Breast epithelium (tissue), 3 donors: ENCODE data around the gene THOP1.

ENCODE experiments used
- POLR2A ChIP-seq: fragments of 450-650 bp; IDR thresholded peaks from one replicate; pipeline ENCODE4 v1.6.1; 2016; ENCODE audit warnings: antibody characterized with exemption, mild to moderate bottlenecking, moderate library complexity
- TF ChIP-seq, protein P1 (sequence below), 3 donors: fragments of 450-650 bp; IDR thresholded peaks; one replicate each; pipeline ENCODE4 v1.5.1; 2016 to 2017; ENCODE audit warnings: antibody characterized with exemption in 3 of 3, mild to moderate bottlenecking in 3 of 3, moderate library complexity in 3 of 3

DNA sequence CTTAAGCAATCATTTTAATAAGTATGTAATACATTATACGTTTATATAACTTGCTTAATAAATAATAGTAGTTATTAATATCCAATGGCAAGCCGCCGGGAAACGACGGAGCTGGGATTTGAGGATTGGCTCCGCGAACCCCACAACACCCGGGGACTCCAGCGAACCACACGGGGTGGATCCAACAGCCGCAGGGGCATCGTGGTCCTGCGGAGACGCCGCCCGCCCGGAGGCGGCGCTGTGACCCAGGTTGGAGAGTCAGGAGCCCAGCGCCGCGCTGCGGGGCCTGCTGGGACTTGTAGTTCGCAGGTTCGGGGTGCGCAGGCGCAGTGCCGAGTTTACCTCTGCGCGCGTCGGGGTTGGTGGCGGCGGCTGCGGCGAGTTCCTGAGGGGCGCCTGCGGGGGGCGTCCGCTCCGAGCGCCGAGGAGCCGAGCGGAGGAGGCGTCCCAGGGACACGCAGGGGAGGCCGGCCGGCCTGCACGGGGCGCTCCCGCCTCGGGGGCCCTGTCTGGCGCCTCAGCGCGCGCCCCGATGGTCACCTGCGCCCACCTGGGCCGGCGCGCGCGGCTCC is 34.3 kb downstream of the THOP1 start, which contains the start of gene ZNF554:
- TF ChIP-seq, protein P1, sequence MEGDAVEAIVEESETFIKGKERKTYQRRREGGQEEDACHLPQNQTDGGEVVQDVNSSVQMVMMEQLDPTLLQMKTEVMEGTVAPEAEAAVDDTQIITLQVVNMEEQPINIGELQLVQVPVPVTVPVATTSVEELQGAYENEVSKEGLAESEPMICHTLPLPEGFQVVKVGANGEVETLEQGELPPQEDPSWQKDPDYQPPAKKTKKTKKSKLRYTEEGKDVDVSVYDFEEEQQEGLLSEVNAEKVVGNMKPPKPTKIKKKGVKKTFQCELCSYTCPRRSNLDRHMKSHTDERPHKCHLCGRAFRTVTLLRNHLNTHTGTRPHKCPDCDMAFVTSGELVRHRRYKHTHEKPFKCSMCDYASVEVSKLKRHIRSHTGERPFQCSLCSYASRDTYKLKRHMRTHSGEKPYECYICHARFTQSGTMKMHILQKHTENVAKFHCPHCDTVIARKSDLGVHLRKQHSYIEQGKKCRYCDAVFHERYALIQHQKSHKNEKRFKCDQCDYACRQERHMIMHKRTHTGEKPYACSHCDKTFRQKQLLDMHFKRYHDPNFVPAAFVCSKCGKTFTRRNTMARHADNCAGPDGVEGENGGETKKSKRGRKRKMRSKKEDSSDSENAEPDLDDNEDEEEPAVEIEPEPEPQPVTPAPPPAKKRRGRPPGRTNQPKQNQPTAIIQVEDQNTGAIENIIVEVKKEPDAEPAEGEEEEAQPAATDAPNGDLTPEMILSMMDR (IDR thresholded peaks at IDR 0.05): peak; percentile 93 to 96 (median 96)
- TF ChIP-seq POLR2A: no peak
